Daoy (cell line): ENCODE data around the gene OR5AR1. TPM values are rescaled to one million over a fixed set of nuclear protein-coding genes. Genes with fewer than 3 reads are reported as not detected.
A peak's percentile ranks its signal among the peaks of the same experiment; 100 is the strongest.
"Not testable (repeated sequence)": the region's sequence is repeated elsewhere in the genome, so short reads cannot be mapped to it uniquely, and the experiment has no call there.

ENCODE experiments used
- DNase-seq: peaks from one replicate; pipeline ENCODE4 v3.0.0-alpha.2; 2015; ENCODE audit warnings: low read depth
- total RNA-seq: library from RNA; depleted of rRNA; stranded (reverse); fragments of >200 nt; shearing (Covaris generic); gene quantifications from 2 replicates; pipeline ENCODE4 v1.2.3, GENCODE V29; 2014; rRNA removed

The OR5AR1 gene
- not detected in 2 replicates for total RNA-seq

GRCh38 chr11:56663386-56663785 lies at the start of gene OR5AR1:
Gene OR5AR1, plus strand, starts transcription at chr11:56663686. Its CDS starts 0 bp downstream, at chr11:56663686.
- no peak for DNase-seq

- peak; percentile 10 for DNase-seq
Measured at GRCh38 chr11:56624661-56625110, 38.8 kb upstream of the OR5AR1 start.

- DNase-seq: no peak
Measured at GRCh38 chr11:56625946-56626345, 37.5 kb upstream of the OR5AR1 start.

GRCh38 chr11:56632329-56632728 lies 31.2 kb upstream of the OR5AR1 start:
- no peak for DNase-seq

- DNase-seq: no peak
Measured at GRCh38 chr11:56636861-56637260, 26.6 kb upstream of the OR5AR1 start.

- DNase-seq: no peak
Measured at GRCh38 chr11:56637500-56637899, 26.0 kb upstream of the OR5AR1 start.

- DNase-seq: no peak
Measured at GRCh38 chr11:56642339-56642738, 21.1 kb upstream of the OR5AR1 start, which contains the start of gene OR5AP2. Gene OR5AP2, minus strand, starts transcription at chr11:56642439. Its CDS starts 0 bp downstream, at chr11:56642439.

- no peak for DNase-seq
Measured at GRCh38 chr11:56659755-56660154, 3.7 kb upstream of the OR5AR1 start.

- no peak for DNase-seq
Measured at GRCh38 chr11:56670984-56671383, 7.5 kb downstream of the OR5AR1 start.

DNA sequence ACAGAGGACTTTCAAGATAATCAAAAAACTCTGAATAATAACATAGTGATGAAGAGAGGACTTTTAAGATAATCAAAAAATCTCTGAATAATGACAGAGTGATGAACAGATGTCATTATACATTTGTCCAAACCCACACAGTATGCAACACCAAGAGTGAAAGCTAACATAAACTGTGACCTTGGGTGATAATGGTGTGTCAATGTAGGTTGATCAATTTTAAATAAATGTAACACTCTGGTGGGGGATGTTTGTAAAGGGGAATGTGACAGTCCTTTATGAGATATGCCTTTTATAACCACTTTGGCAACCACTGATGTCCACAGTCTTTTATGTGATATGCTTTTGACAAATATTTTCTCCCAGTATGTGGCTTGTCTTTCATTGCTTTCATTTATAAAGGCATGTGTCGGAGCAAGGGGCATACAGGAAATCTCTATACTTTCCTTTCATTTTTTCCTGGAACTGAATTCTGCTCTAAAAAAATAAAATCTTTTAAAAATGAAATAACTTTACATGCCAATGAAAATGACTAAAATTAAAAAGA lies 25.1 kb downstream of the OR5AR1 start:
- no peak for DNase-seq

DNA sequence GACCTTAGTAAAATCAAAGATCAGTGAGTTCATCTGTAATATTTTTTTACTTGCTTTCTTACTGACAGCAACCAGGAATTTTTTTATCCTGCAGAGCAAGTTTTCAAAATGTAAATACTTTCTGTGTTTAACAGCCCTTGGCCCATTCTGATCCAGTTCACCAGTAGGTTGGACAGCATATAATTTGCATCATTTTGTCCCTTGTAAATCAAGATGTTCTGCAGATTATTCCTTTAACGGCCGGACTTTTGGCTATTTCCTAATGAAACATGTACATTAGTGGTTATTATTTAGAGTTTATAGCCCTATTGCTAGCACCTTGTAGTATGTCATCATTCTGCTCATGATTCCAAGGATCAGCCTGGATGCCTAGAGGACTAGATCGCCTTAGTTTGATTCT lies 27.7 kb downstream of the OR5AR1 start:
- not testable (repeated sequence) for DNase-seq

DNA sequence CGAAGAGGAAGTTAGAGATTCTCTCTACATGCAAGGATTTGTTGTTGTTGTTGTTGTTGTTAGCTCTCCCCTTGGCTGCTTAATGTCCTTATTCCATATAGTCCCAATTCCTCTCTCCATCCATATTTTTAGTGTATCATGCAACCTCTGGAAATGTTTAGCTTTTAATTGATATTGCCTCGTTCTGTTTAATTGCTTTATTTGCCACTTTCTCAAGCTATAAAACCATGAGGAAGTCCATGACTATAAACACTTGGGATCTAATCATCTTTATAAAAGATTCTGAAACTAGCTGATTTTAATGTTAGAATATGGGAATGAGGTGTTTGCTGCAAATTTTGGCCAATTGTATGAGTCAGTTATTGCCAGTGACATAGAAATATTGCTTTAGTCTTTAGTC lies 29.9 kb downstream of the OR5AR1 start:
- no peak for DNase-seq

DNA sequence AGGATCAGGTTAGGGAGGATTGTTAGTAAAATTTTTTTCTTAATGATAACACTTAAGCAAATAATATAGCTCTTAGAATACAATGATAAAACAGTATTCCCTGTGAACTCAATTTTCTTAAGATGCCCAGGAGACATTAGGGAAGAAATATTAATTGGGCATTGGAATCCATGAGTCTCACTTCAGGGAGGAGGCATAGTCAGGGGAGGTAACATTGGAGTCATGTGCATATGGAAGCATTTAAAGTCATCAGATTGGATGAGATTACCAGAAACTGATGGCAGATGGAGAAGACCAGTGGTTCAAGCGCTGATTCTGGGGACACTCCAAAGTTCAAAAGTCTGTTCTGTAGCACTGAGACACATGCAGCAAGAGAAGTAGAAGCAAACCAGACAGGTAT lies 35.3 kb downstream of the OR5AR1 start, which contains the start of gene OR9G1:
Gene OR9G1, plus strand, starts transcription at position 301 of the 400 bp plus-strand sequence. CDS start 1,293 bp downstream, outside the sequence.
- no peak for DNase-seq

DNA sequence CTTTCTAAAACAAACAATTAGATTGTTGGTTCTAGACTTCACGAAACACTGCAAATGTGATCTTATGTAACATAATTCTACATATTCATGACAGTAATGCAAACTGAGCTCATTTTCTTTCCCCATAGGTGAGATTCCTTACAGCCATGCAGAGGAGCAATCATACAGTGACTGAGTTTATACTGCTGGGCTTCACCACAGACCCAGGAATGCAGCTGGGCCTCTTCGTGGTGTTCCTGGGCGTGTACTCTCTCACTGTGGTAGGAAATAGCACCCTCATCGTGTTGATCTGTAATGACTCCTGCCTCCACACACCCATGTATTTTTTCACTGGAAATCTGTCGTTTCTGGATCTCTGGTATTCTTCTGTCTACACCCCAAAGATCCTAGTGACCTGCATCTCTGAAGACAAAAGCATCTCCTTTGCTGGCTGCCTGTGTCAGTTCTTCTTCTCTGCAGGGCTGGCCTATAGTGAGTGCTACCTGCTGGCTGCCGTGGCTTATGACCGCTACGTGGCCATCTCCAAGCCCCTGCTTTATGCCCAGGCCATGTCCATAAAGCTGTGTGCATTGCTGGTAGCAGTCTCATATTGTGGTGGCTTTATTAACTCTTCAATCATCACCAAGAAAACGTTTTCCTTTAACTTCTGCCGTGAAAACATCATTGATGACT lies 36.9 kb downstream of the OR5AR1 start:
- DNase-seq: peak; percentile 1

DNA sequence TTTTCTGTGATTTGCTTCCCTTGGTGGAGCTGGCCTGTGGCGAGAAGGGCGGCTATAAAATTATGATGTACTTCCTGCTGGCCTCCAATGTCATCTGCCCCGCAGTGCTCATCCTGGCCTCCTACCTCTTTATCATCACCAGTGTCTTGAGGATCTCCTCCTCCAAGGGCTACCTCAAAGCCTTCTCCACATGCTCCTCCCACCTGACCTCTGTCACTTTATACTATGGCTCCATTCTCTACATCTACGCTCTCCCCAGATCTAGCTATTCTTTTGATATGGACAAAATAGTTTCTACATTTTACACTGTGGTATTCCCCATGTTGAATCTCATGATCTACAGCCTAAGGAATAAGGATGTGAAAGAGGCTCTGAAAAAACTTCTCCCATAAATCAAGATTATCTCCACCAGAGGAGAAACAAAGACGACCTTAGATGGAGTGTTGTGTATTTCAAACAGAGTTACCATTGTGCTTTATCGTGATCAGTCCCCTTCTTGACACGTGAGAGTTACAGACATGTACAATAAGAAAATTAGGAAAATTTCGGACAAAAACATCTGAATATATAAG lies 37.5 kb downstream of the OR5AR1 start:
- DNase-seq: no peak

GRCh38 chr11:56705784-56706396 lies 42.4 kb downstream of the OR5AR1 start:
- DNase-seq: no peak

DNA sequence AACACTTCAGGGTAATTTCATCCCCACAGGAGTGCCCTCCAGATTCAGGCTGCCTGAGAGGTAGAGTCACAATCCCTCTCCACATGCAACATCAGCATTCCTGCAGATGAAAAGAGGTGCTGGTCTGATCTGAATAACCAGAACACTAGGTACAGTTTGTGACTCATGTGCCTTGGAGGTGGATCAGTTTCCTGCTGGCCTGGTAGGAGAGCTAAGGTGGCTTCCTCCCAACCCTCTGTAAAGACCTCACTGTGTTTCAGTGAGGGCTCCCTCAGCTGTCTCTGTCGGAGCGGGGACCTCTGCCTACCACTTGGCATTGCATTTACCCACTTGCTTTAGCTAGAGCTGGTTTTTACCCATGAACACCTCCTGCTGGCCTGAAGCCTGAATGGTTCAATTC lies 43.0 kb downstream of the OR5AR1 start:
- no peak for DNase-seq

DNA sequence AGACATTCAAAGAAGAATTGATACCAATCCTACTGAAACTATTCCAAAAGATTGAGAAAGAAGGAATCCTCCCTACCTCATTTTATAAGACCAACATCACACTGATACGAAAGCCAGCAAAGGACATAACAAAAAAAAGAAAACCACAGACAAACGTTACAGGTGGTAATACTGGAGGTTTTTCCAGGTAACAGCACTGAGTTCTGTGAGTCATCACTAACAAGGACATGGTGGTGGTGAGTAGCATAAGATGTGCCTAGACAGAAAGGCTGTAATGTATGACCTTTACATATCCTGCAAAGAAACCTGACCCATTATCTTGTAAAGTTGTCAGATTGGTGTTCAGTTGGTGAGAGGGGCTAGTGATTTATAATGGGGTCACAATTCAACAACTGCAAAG lies 50.7 kb downstream of the OR5AR1 start:
- DNase-seq: no peak
